Mesangial cell (primary cell): ENCODE data around the gene SRSF5. TPM values are rescaled to one million over a fixed set of nuclear protein-coding genes. Genes with fewer than 3 reads are reported as not detected.

Experiments used
- total RNA-seq: library from RNA; depleted of rRNA; stranded (reverse); fragments of >200 nt; gene quantifications from 2 replicates; pipeline ENCODE4 v1.2.3, GENCODE V29; 2015

The SRSF5 gene
- 60.5 and 84.6 TPM in 2 replicates for total RNA-seq

GRCh38 chr14:69766984-69767368 is at the start of gene SRSF5:
TSS of gene SRSF5 (plus strand) at chr14:69767142. CDS start at chr14:69768157, 1,015 bp downstream.

GRCh38 chr14:69796797-69797500 is 30.0 kb downstream of the SRSF5 start, which contains the start of gene SLC10A1:
TSS of gene SLC10A1 (minus strand) at chr14:69797241. CDS start at chr14:69797155, 86 bp downstream.

Other genes starting within 250 kb of the SRSF5 start
- gene CCDC177, start 192.3 kb upstream of the SRSF5 start, total RNA-seq = not detected in 2 replicates
- 9.5 and 18.4 TPM in 2 replicates for gene SUSD6, start 155.5 kb upstream of the SRSF5 start, total RNA-seq
- not detected in 2 replicates for gene SLC10A1, start 30.1 kb downstream of the SRSF5 start, total RNA-seq
- 0.13 and 0.16 TPM in 2 replicates for gene SMOC1, start 112.3 kb downstream of the SRSF5 start, total RNA-seq